Aorta (tissue), 5 donors: ENCODE data around the gene ROBO2. TPM values are rescaled to one million over a fixed set of nuclear protein-coding genes. Genes with fewer than 3 reads are reported as not detected.

ENCODE experiments used
- ATAC-seq: fragments of 200-7000 bp; cut with Tn5 transposase; one replicate; pipeline ENCODE4 v1.9.1; 2022; ENCODE audit warnings: moderate library complexity; ENCODE audit not compliant: low FRiP score
- DNase-seq, 2 donors: peaks; one replicate each; pipeline ENCODE4 v3.0.0-alpha.2; 2020
- H3K27ac ChIP-seq, 2 donors: one replicate each; pipeline ENCODE4 v1.5.1; 2013; ENCODE audit warnings: low read length in 2 of 2, mild to moderate bottlenecking in 2 of 2, moderate library complexity in 2 of 2, control low read depth in 1 of 2, inconsistent platforms in 1 of 2, low read depth in 1 of 2
- H3K27me3 ChIP-seq, 2 donors: one replicate each; pipeline ENCODE4 v1.6.1; 2013; ENCODE audit warnings: control low read depth in 1 of 2, low read length in 1 of 2, mild to moderate bottlenecking in 1 of 2, moderate library complexity in 1 of 2; ENCODE audit not compliant: insufficient read depth in 2 of 2, control insufficient read depth in 1 of 2
- H3K36me3 ChIP-seq, 2 donors: one replicate each; pipeline ENCODE4 v1.6.1; 2013; ENCODE audit warnings: control low read depth in 1 of 2, low read length in 1 of 2, mild to moderate bottlenecking in 1 of 2; ENCODE audit not compliant: insufficient read depth in 2 of 2, control insufficient read depth in 1 of 2
- H3K4me1 ChIP-seq, 2 donors: one replicate each; pipeline ENCODE4 v1.6.1; 2013; ENCODE audit warnings: low read length in 2 of 2, control low read depth in 1 of 2, mild to moderate bottlenecking in 1 of 2, moderate library complexity in 1 of 2; ENCODE audit not compliant: insufficient read depth in 2 of 2, control insufficient read depth in 1 of 2
- H3K4me3 ChIP-seq, 2 donors: one replicate each; pipeline ENCODE4 v1.5.1; 2013; ENCODE audit warnings: low read length in 2 of 2, control low read depth in 1 of 2, mild to moderate bottlenecking in 1 of 2
- H3K9me3 ChIP-seq: one replicate; pipeline ENCODE4 v1.6.1; 2013; ENCODE audit warnings: mild to moderate bottlenecking, low read length; ENCODE audit not compliant: control insufficient read depth
- WGBS, 2 donors: extraction: QIAGEN DNeasy Blood & Tissue Kit; methylation state at CpG; one replicate each; pipeline ENCODE4 v1.1.7; 2013; 5-methylcytosine and 5-hydroxymethylcytosine counted together
- intact Hi-C, 2 donors: fragments of 100-400 bp; cut with DNase I; formaldehyde crosslinking; loops; one replicate each; pipeline versions ENCODE4 v1.14.2 to v1.15.0; 2022
- polyA plus RNA-seq, 2 donors: library from polyadenylated mRNA; stranded (reverse); fragments of 200-250 nt; gene quantifications; one replicate each; pipeline ENCODE4 v1.2.3, GENCODE V29; 2013
- total RNA-seq, 2 donors: library from RNA; stranded (reverse); fragmentation: NEBNext Ultra II Directional; extraction: Animal tissue kit (Norgen Biotek cat#: 25700); gene quantifications; one replicate each; pipeline ENCODE4 v1.2.1, GENCODE V29; 2021
- donor health status: healthy with polysubstance abuse.
- donor health status: Bipolar disorder and iron deficiency.
- donor health status: DM: no; HTN: no; CAD: no.
- donor health status: DM: no; HTN: no; CAD: no.
- donor health status: DM: yes; HTN: yes; CAD: no.

ROBO2 gene
- total and polyA plus RNA-seq, 4 donors = 0.05 to 1.3 (median 0.58) TPM

DNA sequence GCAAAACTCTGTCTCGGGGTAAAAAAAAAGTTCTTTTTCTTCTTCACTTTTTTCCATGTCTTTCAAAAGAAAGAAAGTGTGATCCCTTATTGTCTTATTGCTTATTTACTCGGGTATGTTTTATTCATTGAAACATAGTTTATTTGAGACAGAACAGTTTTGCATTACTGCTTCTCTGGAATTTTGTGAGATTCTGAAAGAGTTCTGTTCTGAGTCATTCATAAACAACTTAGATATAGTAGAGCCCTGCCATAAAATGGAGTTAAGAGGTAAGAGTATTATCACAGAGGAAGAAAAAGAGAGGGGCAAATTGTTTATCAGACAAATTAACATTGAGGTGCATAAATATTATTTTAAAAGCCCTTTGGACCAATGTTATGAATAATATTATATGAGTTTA, 522.2 kb downstream of the ROBO2 start:
- DNase-seq (no peak), ATAC-seq (no peak)
- Histone ChIP-seq H3K4me1 (no peaks in the 10 kb centered on the region), H3K9me3 (no peaks in the 10 kb centered on the region), H3K27ac (no peak overlapping the region), H3K36me3 (no peaks in the 10 kb centered on the region), H3K4me3 (no peak overlapping the region), H3K27me3 (no peaks in the 10 kb centered on the region)
- intact Hi-C loops = no loop called here
- 82 to 89% methylated on average over 2 of the region's 2 CpGs for WGBS, 2 donors

DNA sequence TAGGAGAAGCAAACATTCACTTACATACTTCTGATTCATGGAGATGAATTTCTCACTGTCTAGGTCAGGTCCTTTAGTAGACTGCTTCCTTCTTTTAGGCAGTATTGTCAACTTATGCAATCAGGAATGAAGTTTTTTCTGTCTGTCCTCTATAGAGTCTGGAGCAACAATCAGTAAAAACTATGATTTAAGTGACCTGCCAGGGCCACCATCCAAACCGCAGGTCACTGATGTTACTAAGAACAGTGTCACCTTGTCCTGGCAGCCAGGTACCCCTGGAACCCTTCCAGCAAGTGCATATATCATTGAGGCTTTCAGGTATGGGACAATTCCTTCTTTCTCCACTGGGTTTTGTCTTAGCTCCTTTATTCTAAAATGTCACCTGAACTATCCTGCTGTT, 523.1 kb downstream of the ROBO2 start:
- no peaks in the 10 kb centered on the region for H3K9me3 ChIP-seq
- H3K27ac ChIP-seq = no peak overlapping the region
- 83 to 84% methylated on average over 1 of the region's 1 CpG for WGBS, 2 donors
- DNase-seq (no peak), ATAC-seq (no peak)
- no peaks in the 10 kb centered on the region for H3K4me1 ChIP-seq
- H3K4me3 ChIP-seq = no peak overlapping the region
- H3K36me3 ChIP-seq = no peaks in the 10 kb centered on the region
- intact Hi-C loops = no loop called here
- no peaks in the 10 kb centered on the region for H3K27me3 ChIP-seq

DNA sequence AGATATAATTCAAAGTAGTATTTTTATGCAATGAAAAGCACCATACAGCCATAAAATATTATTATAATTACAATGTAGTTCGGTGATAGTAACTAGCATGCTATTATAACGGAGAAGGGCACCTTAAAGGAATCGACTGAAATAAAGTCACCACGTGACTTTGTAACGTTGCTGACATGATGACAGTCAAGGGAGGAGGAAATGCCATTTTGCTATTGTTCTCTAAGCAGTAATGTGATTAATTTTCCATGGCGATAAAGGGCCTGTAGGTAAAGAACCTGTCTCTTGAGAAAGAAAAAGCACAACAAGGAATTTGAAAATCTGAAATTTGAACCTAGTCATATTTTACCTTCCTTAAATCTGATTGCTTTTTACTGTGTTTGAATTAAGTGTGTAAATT, 526.2 kb downstream of the ROBO2 start:
- no peak for DNase-seq
- no peaks in the 10 kb centered on the region for H3K27me3 ChIP-seq
- no peaks in the 10 kb centered on the region for H3K4me1 ChIP-seq
- H3K4me3 ChIP-seq = no peak overlapping the region
- no peak for ATAC-seq
- H3K27ac ChIP-seq = no peak overlapping the region
- no peaks in the 10 kb centered on the region for H3K36me3 ChIP-seq
- intact Hi-C loops = no loop called here
- H3K9me3 ChIP-seq = no peaks in the 10 kb centered on the region
- 77 to 81% methylated on average over 6 of the region's 6 CpGs for WGBS, 2 donors

DNA sequence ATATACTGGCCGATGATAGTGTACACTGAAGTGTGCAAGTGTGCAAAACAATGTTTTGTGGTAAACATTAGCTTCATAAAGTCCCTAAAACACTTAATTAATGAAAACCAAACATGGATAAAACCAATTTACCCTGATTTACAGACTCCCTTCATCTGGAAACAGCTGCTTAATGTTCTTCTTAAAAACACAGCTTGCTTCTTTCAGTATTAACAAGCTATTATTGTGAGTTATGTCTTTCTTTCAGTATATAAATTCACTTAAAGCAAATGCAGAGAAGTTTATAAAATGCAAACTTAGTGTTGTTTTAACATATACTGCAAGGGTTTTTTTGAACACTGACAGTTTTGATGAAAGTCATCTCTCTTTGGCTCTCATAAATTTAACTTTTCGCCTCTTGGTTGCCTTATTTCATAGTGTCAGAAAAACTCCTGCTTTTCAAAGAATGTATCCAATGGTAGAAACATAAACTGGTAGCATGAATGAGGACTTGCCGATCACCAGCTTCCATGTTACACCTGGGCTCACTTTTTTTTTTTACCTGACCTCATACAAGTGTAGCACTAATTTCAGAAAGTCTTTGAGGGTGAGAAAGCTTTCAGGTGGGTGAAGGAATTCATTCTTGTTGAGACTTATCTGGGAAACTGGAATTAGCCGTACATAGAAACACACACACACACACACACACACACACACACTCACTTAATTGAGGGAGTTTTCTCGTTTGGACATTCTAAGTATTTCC, 532.2 kb downstream of the ROBO2 start:
- DNase-seq = no peak
- no peak for ATAC-seq
- intact Hi-C loops = no loop called here
- H3K36me3 ChIP-seq = no peaks in the 10 kb centered on the region
- no peak overlapping the region for H3K4me3 ChIP-seq
- H3K27me3 ChIP-seq = no peaks in the 10 kb centered on the region
- no peak overlapping the region for H3K27ac ChIP-seq
- H3K4me1 ChIP-seq = no peaks in the 10 kb centered on the region
- WGBS, 2 donors = 80 to 86% methylated on average over 5 of the region's 5 CpGs
- H3K9me3 ChIP-seq = no peaks in the 10 kb centered on the region

DNA sequence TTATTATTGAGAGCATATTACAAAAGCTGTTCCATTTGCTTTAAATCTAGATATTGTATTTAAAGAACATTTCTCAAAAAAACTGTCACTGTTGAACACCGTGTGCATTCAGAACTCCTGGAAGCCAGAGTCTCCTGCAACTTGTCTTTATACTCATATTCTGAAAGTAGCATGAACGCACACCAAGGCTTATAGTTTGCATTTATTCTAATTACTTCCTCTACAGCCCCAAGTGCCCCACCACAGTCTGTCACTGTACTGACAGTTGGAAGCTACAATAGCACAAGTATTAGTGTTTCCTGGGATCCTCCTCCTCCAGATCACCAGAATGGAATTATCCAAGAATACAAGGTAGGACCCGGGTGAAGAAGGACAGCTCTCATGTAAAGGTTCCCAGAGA, 537.4 kb downstream of the ROBO2 start:
- no peak for DNase-seq
- Histone ChIP-seq H3K4me1 (no peaks in the 10 kb centered on the region), H3K9me3 (no peaks in the 10 kb centered on the region), H3K36me3 (no peaks in the 10 kb centered on the region), H3K27me3 (no peaks in the 10 kb centered on the region), H3K27ac (no peak overlapping the region), H3K4me3 (no peak overlapping the region)
- 74% methylated on average over 3 of the region's 3 CpGs for WGBS, 2 donors
- intact Hi-C loops = no loop called here
- ATAC-seq = no peak

DNA sequence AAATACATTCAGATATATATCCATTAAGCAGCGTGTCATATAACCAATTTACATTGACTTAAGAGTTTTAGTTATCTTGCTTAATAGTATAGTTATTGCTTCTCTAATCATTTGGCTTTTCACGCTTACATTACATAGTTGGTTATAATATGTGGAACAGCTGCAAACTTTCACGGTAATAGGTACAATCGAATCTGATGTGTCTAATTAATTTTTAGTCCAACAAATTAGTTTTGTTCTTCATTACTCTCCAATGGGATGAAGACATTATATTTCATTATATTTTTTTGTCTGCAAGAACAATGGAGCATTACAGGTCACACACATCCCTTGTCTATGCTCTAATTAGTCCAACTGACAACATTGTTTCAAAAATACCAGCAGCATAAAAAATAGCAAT, 546.3 kb downstream of the ROBO2 start:
- H3K27me3 ChIP-seq = no peaks in the 10 kb centered on the region
- H3K27ac ChIP-seq = no peak overlapping the region
- no peaks in the 10 kb centered on the region for H3K36me3 ChIP-seq
- peaks cover 3% of the 10 kb centered on the region for H3K9me3 ChIP-seq
- intact Hi-C loops = no loop called here
- no peaks in the 10 kb centered on the region for H3K4me1 ChIP-seq
- WGBS, 2 donors = 95 to 96% methylated on average over 4 of the region's 4 CpGs
- H3K4me3 ChIP-seq = no peak overlapping the region
- ATAC-seq (no peak), DNase-seq (no peak)

DNA sequence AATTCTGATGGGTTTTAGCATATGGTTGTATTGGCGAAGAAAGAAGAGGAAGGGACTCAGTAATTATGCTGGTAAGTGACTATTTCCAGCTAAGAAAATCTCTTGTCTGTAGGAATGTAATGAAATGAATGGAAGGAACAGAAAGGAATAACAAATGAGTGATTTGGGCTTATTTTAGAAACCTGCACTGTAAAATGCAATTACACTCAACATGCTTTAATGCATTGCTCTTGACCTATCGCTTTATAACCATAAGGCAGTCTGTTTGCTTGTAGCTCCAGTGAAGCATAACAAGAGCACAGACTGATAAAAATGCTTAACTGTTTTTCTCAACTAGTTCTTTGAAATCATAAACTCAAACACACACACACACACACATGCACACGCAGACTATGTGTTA, 549.0 kb downstream of the ROBO2 start:
- intact Hi-C loops = no loop called here
- no peak for DNase-seq
- H3K27ac ChIP-seq = no peak overlapping the region
- H3K36me3 ChIP-seq = no peaks in the 10 kb centered on the region
- no peaks in the 10 kb centered on the region for H3K27me3 ChIP-seq
- no peak for ATAC-seq
- H3K9me3 ChIP-seq = peaks cover 2% of the 10 kb centered on the region
- H3K4me1 ChIP-seq = no peaks in the 10 kb centered on the region
- H3K4me3 ChIP-seq = no peak overlapping the region
- WGBS, 2 donors = 89 to 90% methylated on average over 3 of the region's 3 CpGs

DNA sequence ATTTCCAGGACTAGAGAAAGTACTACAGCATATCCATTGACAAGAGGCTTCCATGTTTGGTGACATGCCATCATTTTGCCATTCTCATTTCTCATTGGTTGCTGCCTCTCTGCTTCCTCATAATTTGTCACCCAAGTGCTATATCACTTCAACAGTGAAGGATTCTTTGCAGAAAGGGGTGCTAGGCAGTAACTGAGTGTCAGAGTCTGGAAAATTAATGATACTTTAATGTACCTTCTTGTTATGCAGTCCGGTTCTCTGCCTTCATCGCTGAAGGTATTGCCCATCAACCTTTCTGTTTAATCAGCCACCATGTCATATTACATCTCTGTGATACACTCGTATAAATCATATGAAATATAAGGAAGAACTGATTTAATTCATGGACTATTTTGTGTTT, 550.3 kb downstream of the ROBO2 start:
- no peak overlapping the region for H3K4me3 ChIP-seq
- H3K9me3 ChIP-seq = peaks cover 1% of the 10 kb centered on the region
- no peaks in the 10 kb centered on the region for H3K36me3 ChIP-seq
- WGBS, 2 donors = 88% methylated on average over 3 of the region's 3 CpGs
- no peaks in the 10 kb centered on the region for H3K27me3 ChIP-seq
- no peak overlapping the region for H3K27ac ChIP-seq
- no peak for DNase-seq
- ATAC-seq = no peak
- no peaks in the 10 kb centered on the region for H3K4me1 ChIP-seq
- intact Hi-C loops = no loop called here

DNA sequence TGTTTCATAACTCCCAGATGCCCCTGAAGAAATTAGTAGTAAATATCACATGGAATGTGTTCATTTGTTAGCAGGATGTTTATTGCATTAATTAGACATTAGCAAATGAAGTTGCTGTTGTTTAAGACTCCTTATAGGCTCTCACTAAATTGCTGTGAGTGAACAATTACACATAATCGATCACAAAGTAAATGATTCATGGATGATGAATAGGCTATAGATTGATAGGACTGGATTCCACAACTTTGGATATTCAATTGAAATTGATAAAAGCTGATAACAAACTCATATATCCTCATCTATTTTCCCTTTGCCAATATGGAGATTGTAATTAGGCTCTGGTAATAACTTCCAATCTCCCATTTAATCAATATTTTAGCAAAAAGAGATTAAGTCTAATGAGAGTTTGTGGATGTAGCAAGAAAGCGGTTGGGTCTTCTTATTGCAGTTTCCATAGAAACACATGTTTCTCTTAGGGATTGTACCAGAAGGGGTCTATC, 555.5 kb downstream of the ROBO2 start:
- Histone ChIP-seq H3K4me1 (no peaks in the 10 kb centered on the region), H3K36me3 (no peaks in the 10 kb centered on the region), H3K4me3 (no peak overlapping the region), H3K27ac (no peak overlapping the region), H3K9me3 (no peaks in the 10 kb centered on the region), H3K27me3 (no peaks in the 10 kb centered on the region)
- WGBS, 2 donors = 95 to 97% methylated on average over 2 of the region's 2 CpGs
- no peak for DNase-seq
- intact Hi-C loops = no loop called here
- no peak for ATAC-seq
